ENCODE results near the gene DERA. TPM values are rescaled to one million over a fixed set of nuclear protein-coding genes. Genes with fewer than 3 reads are reported as not detected.
"Not testable (repeated sequence)": the region's sequence is repeated elsewhere in the genome, so short reads cannot be mapped to it uniquely, and the experiment has no call there.

Gene DERA
- total RNA-seq, 1 donor from 2014 or later, result 15.3 TPM

- no peaks in the 10 kb centered on the region for H3K4me1 Mint-ChIP-seq (ENCODE audit: low read depth)
- intact Hi-C loops (cut with micrococcal nuclease), result no loop called here
- no peaks in the 10 kb centered on the region for H3K9me3 Mint-ChIP-seq
- H3K4me3 Mint-ChIP-seq, result no peak overlapping the region
- no peaks in the 10 kb centered on the region for H3K36me3 Mint-ChIP-seq (ENCODE audit: low read depth)
- H3K27ac Mint-ChIP-seq, result no peak overlapping the region
- H3K27me3 Mint-ChIP-seq (ENCODE audit: insufficient read depth), result no peaks in the 10 kb centered on the region
- no peak for DNase-seq (ENCODE audit: low spot score)
Measured at GRCh38 chr12:16036073-16036472, 124.9 kb downstream of the DERA start.

GRCh38 chr12:16037533-16037932, 126.4 kb downstream of the DERA start:
- intact Hi-C loops (cut with micrococcal nuclease), result no loop called here
- H3K4me1 Mint-ChIP-seq (ENCODE audit: low read depth), result no peaks in the 10 kb centered on the region
- H3K36me3 Mint-ChIP-seq (ENCODE audit: low read depth), result no peaks in the 10 kb centered on the region
- no peak for DNase-seq (ENCODE audit: low spot score)
- no peak overlapping the region for H3K27ac Mint-ChIP-seq
- H3K27me3 Mint-ChIP-seq (ENCODE audit: insufficient read depth), result no peaks in the 10 kb centered on the region
- H3K4me3 Mint-ChIP-seq, result no peak overlapping the region
- peaks cover 4% of the 10 kb centered on the region for H3K9me3 Mint-ChIP-seq

- intact Hi-C loops (cut with micrococcal nuclease), result no loop called here
- H3K27ac Mint-ChIP-seq, result no peak overlapping the region
- no peak overlapping the region for H3K4me3 Mint-ChIP-seq
Measured at GRCh38 chr12:16043480-16043879, 132.3 kb downstream of the DERA start.

GRCh38 chr12:16046266-16046665, 135.1 kb downstream of the DERA start:
- Mint-ChIP-seq H3K4me3 (no peak overlapping the region), H3K27me3 (ENCODE audit: insufficient read depth) (no peaks in the 10 kb centered on the region), H3K36me3 (ENCODE audit: low read depth) (no peaks in the 10 kb centered on the region), H3K27ac (no peak overlapping the region), H3K9me3 (peaks cover 26% of the 10 kb centered on the region), H3K4me1 (ENCODE audit: low read depth) (no peaks in the 10 kb centered on the region)
- intact Hi-C loops (cut with micrococcal nuclease), result no loop called here
- DNase-seq (ENCODE audit: low spot score), result no peak

More at GRCh38 chr12:16043480-16043879, 132.3 kb downstream of the DERA start:
- no peaks in the 10 kb centered on the region for H3K27me3 Mint-ChIP-seq (ENCODE audit: insufficient read depth)
- no peak for DNase-seq (ENCODE audit: low spot score)
- H3K4me1 Mint-ChIP-seq (ENCODE audit: low read depth), result no peaks in the 10 kb centered on the region
- H3K9me3 Mint-ChIP-seq, result peaks cover 13% of the 10 kb centered on the region
- H3K36me3 Mint-ChIP-seq (ENCODE audit: low read depth), result no peaks in the 10 kb centered on the region

- no peaks in the 10 kb centered on the region for H3K4me1 Mint-ChIP-seq (ENCODE audit: low read depth)
Measured at GRCh38 chr12:16048511-16048910, 137.4 kb downstream of the DERA start.

GRCh38 chr12:16056910-16057309, 145.8 kb downstream of the DERA start:
- H3K27me3 Mint-ChIP-seq (ENCODE audit: insufficient read depth), result peaks cover 2% of the 10 kb centered on the region
- H3K36me3 Mint-ChIP-seq (ENCODE audit: low read depth), result no peaks in the 10 kb centered on the region
- H3K27ac Mint-ChIP-seq, result no peak overlapping the region
- DNase-seq (ENCODE audit: low spot score), result no peak
- no peaks in the 10 kb centered on the region for H3K4me1 Mint-ChIP-seq (ENCODE audit: low read depth)
- no peak overlapping the region for H3K4me3 Mint-ChIP-seq
- H3K9me3 Mint-ChIP-seq, result peaks cover 7% of the 10 kb centered on the region
- intact Hi-C loops (cut with micrococcal nuclease), result no loop called here

More at GRCh38 chr12:16048511-16048910, 137.4 kb downstream of the DERA start:
- Mint-ChIP-seq H3K27ac (no peak overlapping the region), H3K27me3 (ENCODE audit: insufficient read depth) (no peaks in the 10 kb centered on the region), H3K9me3 (peaks cover 22% of the 10 kb centered on the region), H3K4me3 (no peak overlapping the region), H3K36me3 (ENCODE audit: low read depth) (no peaks in the 10 kb centered on the region)
- DNase-seq (ENCODE audit: low spot score), result no peak
- intact Hi-C loops (cut with micrococcal nuclease), result no loop called here

- H3K27ac Mint-ChIP-seq; H3K36me3 Mint-ChIP-seq (ENCODE audit: low read depth); intact Hi-C loops (cut with micrococcal nuclease); H3K27me3 Mint-ChIP-seq (ENCODE audit: insufficient read depth); H3K4me3 Mint-ChIP-seq; H3K4me1 Mint-ChIP-seq (ENCODE audit: low read depth); H3K9me3 Mint-ChIP-seq; DNase-seq (ENCODE audit: low spot score): not testable (repeated sequence)
Measured at GRCh38 chr12:16057351-16057751, 146.2 kb downstream of the DERA start.

- Mint-ChIP-seq H3K27me3 (ENCODE audit: insufficient read depth) (no peaks in the 10 kb centered on the region), H3K9me3 (no peaks in the 10 kb centered on the region), H3K36me3 (ENCODE audit: low read depth) (no peaks in the 10 kb centered on the region), H3K27ac (no peak overlapping the region), H3K4me3 (no peak overlapping the region), H3K4me1 (ENCODE audit: low read depth) (no peaks in the 10 kb centered on the region)
- intact Hi-C loops (cut with micrococcal nuclease), result no loop called here
- no peak for DNase-seq (ENCODE audit: low spot score)
Measured at GRCh38 chr12:16062611-16063010, 151.5 kb downstream of the DERA start.

GRCh38 chr12:16063726-16064125, 152.6 kb downstream of the DERA start:
- H3K27me3 Mint-ChIP-seq (ENCODE audit: insufficient read depth), result no peaks in the 10 kb centered on the region
- intact Hi-C loops (cut with micrococcal nuclease), result no loop called here

GRCh38 chr12:16070113-16070512, 159.0 kb downstream of the DERA start:
- H3K27me3 Mint-ChIP-seq (ENCODE audit: insufficient read depth), result no peaks in the 10 kb centered on the region
- no peaks in the 10 kb centered on the region for H3K4me1 Mint-ChIP-seq (ENCODE audit: low read depth)
- no peak for DNase-seq (ENCODE audit: low spot score)
- intact Hi-C loops (cut with micrococcal nuclease), result no loop called here
- H3K27ac Mint-ChIP-seq, result no peak overlapping the region
- no peaks in the 10 kb centered on the region for H3K36me3 Mint-ChIP-seq (ENCODE audit: low read depth)
- no peak overlapping the region for H3K4me3 Mint-ChIP-seq
- no peaks in the 10 kb centered on the region for H3K9me3 Mint-ChIP-seq

More at GRCh38 chr12:16063726-16064125, 152.6 kb downstream of the DERA start:
- Mint-ChIP-seq H3K4me1 (ENCODE audit: low read depth) (no peaks in the 10 kb centered on the region), H3K27ac (no peak overlapping the region), H3K36me3 (ENCODE audit: low read depth) (no peaks in the 10 kb centered on the region), H3K9me3 (no peaks in the 10 kb centered on the region), H3K4me3 (no peak overlapping the region)
- DNase-seq (ENCODE audit: low spot score), result no peak

- no peak overlapping the region for H3K27ac Mint-ChIP-seq
- H3K36me3 Mint-ChIP-seq (ENCODE audit: low read depth), result no peaks in the 10 kb centered on the region
- no peaks in the 10 kb centered on the region for H3K9me3 Mint-ChIP-seq
- no peak overlapping the region for H3K4me3 Mint-ChIP-seq
- intact Hi-C loops (cut with micrococcal nuclease), result no loop called here
- no peaks in the 10 kb centered on the region for H3K4me1 Mint-ChIP-seq (ENCODE audit: low read depth)
- H3K27me3 Mint-ChIP-seq (ENCODE audit: insufficient read depth), result no peaks in the 10 kb centered on the region
- DNase-seq (ENCODE audit: low spot score), result no peak
Measured at GRCh38 chr12:16072678-16073077, 161.5 kb downstream of the DERA start.

GRCh38 chr12:16074894-16075293, 163.8 kb downstream of the DERA start:
- no peak overlapping the region for H3K4me3 Mint-ChIP-seq
- H3K27ac Mint-ChIP-seq, result no peak overlapping the region
- H3K4me1 Mint-ChIP-seq (ENCODE audit: low read depth), result no peaks in the 10 kb centered on the region
- H3K36me3 Mint-ChIP-seq (ENCODE audit: low read depth), result no peaks in the 10 kb centered on the region
- no peaks in the 10 kb centered on the region for H3K9me3 Mint-ChIP-seq
- no peaks in the 10 kb centered on the region for H3K27me3 Mint-ChIP-seq (ENCODE audit: insufficient read depth)
- intact Hi-C loops (cut with micrococcal nuclease), result loop anchor here (5.0 kb wide), 1 partner anchor 1567 kb away; no protein-coding TSS in a partner anchor
- no peak for DNase-seq (ENCODE audit: low spot score)

GRCh38 chr12:16075887-16076286, 164.8 kb downstream of the DERA start:
- no peaks in the 10 kb centered on the region for H3K27me3 Mint-ChIP-seq (ENCODE audit: insufficient read depth)
- H3K36me3 Mint-ChIP-seq (ENCODE audit: low read depth), result no peaks in the 10 kb centered on the region
- intact Hi-C loops (cut with micrococcal nuclease), result loop anchor here (5.0 kb wide), 1 partner anchor 1566 kb away; no protein-coding TSS in a partner anchor
- no peak for DNase-seq (ENCODE audit: low spot score)
- H3K4me1 Mint-ChIP-seq (ENCODE audit: low read depth), result no peaks in the 10 kb centered on the region
- H3K9me3 Mint-ChIP-seq, result no peaks in the 10 kb centered on the region
- no peak overlapping the region for H3K4me3 Mint-ChIP-seq
- H3K27ac Mint-ChIP-seq, result no peak overlapping the region

GRCh38 chr12:16076557-16076956, 165.4 kb downstream of the DERA start:
- Mint-ChIP-seq H3K9me3 (no peaks in the 10 kb centered on the region), H3K4me3 (no peak overlapping the region), H3K4me1 (ENCODE audit: low read depth) (no peaks in the 10 kb centered on the region), H3K27ac (no peak overlapping the region), H3K27me3 (ENCODE audit: insufficient read depth) (no peaks in the 10 kb centered on the region), H3K36me3 (ENCODE audit: low read depth) (no peaks in the 10 kb centered on the region)
- DNase-seq (ENCODE audit: low spot score), result no peak
- intact Hi-C loops (cut with micrococcal nuclease), result loop anchor here (5.0 kb wide), 1 partner anchor 1566 kb away; no protein-coding TSS in a partner anchor
